Activated naive CD4-positive, alpha-beta T cell treated with anti-CD3 and anti-CD28 coated beads, Interleukin-2, amount 50 U/mL, for 24 hours (primary cell): Measurements from ENCODE around the gene MICALL1.
A peak's percentile ranks its signal among the peaks of the same experiment; 100 is the strongest.

ENCODE experiments used
- H3K27ac Mint-ChIP-seq: one replicate; pipeline ENCODE4 v1.8.0; 2021; ENCODE audit warnings: mild to moderate bottlenecking, mixed read lengths
- H3K27me3 Mint-ChIP-seq: one replicate; pipeline ENCODE4 v1.8.0; 2021; ENCODE audit warnings: mixed read lengths
- H3K36me3 Mint-ChIP-seq: one replicate; pipeline ENCODE4 v1.8.0; 2021; ENCODE audit warnings: mixed read lengths
- H3K4me1 Mint-ChIP-seq: one replicate; pipeline ENCODE4 v1.8.0; 2021; ENCODE audit warnings: mixed read lengths
- H3K4me3 Mint-ChIP-seq: one replicate; pipeline ENCODE4 v1.8.0; 2021; ENCODE audit warnings: mild to moderate bottlenecking, mixed read lengths
- H3K9me3 Mint-ChIP-seq: one replicate; pipeline ENCODE4 v1.8.0; 2021; ENCODE audit warnings: mixed read lengths

The MICALL1 gene

DNA sequence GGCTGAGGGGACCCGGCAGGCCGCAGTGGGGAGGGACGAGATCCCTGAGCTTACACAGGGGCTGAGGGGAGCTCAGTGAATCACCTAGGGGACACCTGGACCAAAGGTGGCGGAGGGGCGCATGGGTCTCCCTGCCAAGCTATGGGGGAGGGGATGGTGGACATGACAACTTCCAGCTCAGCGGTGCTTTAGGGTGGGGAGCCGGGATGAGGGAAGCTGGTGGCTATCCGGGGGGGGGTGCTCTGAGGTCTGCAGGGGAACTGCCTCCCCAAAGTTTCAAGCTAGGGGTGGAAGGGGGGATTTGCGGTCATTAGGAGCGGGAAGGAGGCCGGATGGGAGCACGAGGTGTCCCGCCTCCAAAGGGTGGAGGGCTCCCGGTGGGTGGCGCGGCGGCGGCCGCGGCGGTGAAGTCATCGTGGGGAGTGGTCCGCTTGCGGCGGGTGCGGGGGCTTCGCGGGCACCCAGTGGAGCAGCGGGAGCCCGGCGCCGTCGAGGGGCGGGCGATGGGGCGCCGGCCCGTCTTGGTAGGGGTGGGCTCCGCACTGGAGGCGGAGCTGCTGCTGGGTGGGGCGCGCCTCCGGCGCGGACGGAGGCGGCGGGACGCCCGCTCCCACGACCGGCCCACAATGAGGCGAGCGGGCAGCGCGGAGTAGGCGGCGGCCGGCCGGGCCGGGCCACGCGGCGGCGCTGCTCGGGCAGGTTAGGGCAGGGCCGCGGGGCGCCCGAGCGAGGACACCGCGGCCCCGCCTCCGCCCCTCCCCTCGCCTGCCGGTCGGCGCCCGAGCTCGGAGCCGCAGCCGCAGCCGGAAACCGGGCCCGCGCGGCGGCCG is at the start of gene MICALL1:
Gene MICALL1 (plus strand): TSS at position 764 of the 830 bp plus-strand sequence. CDS start 126 bp downstream, outside the sequence.
- Mint-ChIP-seq H3K4me1 (peaks cover 30% of the 10 kb centered on the region), H3K36me3 (no peaks in the 10 kb centered on the region), H3K27me3 (no peaks in the 10 kb centered on the region), H3K4me3 (peak within 1 kb of the TSS; percentile 80), H3K27ac (peak within 1 kb of the TSS; percentile 77), H3K9me3 (no peaks in the 10 kb centered on the region)

DNA sequence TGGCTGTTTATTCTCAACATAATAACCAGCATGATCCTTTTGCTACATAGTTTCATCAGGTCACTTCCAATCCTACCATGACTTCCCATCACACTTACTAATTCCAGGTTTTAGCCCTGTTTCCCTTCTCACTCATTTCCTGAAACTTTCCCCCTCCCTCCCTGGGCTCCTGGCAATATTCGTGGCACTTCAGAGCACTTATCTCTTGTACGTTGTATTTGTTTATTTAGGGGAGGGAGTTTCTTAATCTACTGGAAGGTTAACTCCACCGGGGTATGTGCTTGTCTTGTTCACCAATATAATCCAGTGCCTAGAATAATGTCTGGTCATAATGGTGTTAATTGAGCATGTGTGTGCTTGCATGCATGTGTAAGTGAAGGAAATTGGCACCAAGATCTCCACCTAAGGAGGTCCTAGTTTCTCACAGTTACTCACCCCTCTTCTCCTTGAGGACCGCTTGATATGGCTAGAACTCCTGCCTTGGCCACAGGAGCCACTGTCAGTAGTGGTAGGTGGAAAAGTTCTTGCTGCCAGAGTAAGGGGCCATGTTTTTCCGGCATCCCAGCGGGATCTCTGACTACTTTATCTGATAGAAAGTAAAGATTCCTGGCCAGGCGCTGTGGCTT is 45.2 kb upstream of the MICALL1 start:
- H3K4me1 Mint-ChIP-seq, result peaks cover 14% of the 10 kb centered on the region
- no peak overlapping the region for H3K4me3 Mint-ChIP-seq
- no peaks in the 10 kb centered on the region for H3K9me3 Mint-ChIP-seq
- H3K36me3 Mint-ChIP-seq, result peaks cover 17% of the 10 kb centered on the region
- no peaks in the 10 kb centered on the region for H3K27me3 Mint-ChIP-seq
- H3K27ac Mint-ChIP-seq, result no peak overlapping the region

GRCh38 chr22:37862570-37863325 is 43.3 kb upstream of the MICALL1 start:
- Mint-ChIP-seq H3K27ac (peak overlapping the region; percentile 8), H3K9me3 (no peaks in the 10 kb centered on the region), H3K4me1 (peaks cover 14% of the 10 kb centered on the region), H3K36me3 (peaks cover 17% of the 10 kb centered on the region), H3K4me3 (no peak overlapping the region), H3K27me3 (no peaks in the 10 kb centered on the region)

GRCh38 chr22:37865510-37865909 is 40.6 kb upstream of the MICALL1 start:
- Mint-ChIP-seq H3K4me1 (peaks cover 14% of the 10 kb centered on the region), H3K9me3 (no peaks in the 10 kb centered on the region), H3K27me3 (no peaks in the 10 kb centered on the region), H3K36me3 (peaks cover 20% of the 10 kb centered on the region), H3K27ac (no peak overlapping the region), H3K4me3 (no peak overlapping the region)

- no peaks in the 10 kb centered on the region for H3K27me3 Mint-ChIP-seq
- no peak overlapping the region for H3K27ac Mint-ChIP-seq
- no peaks in the 10 kb centered on the region for H3K9me3 Mint-ChIP-seq
- no peaks in the 10 kb centered on the region for H3K4me1 Mint-ChIP-seq
- peaks cover 8% of the 10 kb centered on the region for H3K36me3 Mint-ChIP-seq
- no peak overlapping the region for H3K4me3 Mint-ChIP-seq
These were observed 35.8 kb upstream of the MICALL1 start for GRCh38 chr22:37870273-37870672.

DNA sequence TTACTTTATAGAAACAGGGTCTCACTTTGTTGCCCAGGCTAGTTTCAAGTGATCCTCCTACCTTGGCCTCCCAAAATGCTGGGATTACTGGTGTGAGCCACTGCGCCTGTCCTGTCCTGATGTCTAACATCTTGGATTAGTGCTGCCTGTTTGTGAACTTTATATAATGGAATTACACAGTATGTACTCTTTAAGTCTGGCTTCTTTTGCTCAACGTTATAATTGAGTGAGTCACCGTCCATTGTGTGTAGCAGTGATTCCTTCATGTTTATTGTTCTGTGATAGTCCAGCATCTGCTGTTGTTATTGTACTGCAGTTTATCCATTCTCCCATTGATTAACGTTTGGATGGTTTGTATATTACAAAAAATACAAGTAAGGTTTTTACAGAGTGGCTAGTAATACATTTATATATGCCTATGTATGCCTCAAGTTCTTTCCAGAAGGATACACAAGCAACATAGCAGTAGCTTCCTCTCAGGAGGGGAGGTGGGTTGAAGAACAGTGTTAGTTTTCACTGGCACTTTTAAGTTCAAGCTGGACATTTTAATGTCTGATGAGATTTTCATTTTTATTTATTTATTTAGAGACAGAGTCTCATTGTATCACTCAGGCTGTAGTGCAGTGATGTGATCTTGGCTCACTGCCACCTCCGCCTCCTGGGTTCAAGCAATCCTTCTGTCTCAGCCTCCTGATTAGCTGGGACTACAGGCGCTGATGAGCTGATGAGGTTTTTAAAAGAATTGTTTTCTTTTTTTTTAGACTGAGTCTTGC is 25.2 kb upstream of the MICALL1 start:
- Mint-ChIP-seq H3K9me3 (no peaks in the 10 kb centered on the region), H3K36me3 (peaks cover 11% of the 10 kb centered on the region), H3K4me1 (peaks cover 24% of the 10 kb centered on the region), H3K4me3 (no peak overlapping the region), H3K27ac (no peak overlapping the region), H3K27me3 (no peaks in the 10 kb centered on the region)

DNA sequence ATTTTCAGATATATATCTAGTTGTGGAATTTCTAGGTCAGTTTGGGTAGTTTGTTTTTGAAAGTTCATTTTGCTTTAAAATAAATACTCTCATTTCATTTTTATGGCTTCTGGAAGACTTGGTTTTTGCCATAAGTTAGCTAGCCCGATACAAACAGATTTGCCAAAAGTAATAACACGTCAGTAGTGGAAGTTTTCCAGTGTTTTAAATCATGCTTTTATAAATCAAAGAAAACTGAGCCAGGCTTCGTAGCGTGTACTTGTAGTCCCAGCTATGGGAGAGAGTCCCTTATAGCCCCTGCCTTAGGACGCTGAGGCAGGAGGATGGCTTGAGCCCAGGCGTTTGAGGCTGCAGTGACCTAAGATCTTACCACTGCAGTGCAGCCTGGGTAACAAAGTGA is 21.7 kb upstream of the MICALL1 start:
- no peaks in the 10 kb centered on the region for H3K27me3 Mint-ChIP-seq
- H3K4me3 Mint-ChIP-seq, result no peak overlapping the region
- no peak overlapping the region for H3K27ac Mint-ChIP-seq
- H3K36me3 Mint-ChIP-seq, result peaks cover 12% of the 10 kb centered on the region
- H3K4me1 Mint-ChIP-seq, result peaks cover 21% of the 10 kb centered on the region
- H3K9me3 Mint-ChIP-seq, result no peaks in the 10 kb centered on the region

GRCh38 chr22:37887584-37888378 is 18.3 kb upstream of the MICALL1 start:
- Mint-ChIP-seq H3K27me3 (no peaks in the 10 kb centered on the region), H3K9me3 (no peaks in the 10 kb centered on the region), H3K27ac (peak overlapping the region; percentile 56), H3K36me3 (peaks cover 17% of the 10 kb centered on the region), H3K4me1 (peaks cover 16% of the 10 kb centered on the region), H3K4me3 (no peak overlapping the region)

GRCh38 chr22:37891926-37892325 is 14.2 kb upstream of the MICALL1 start:
- H3K9me3 Mint-ChIP-seq, result no peaks in the 10 kb centered on the region
- peaks cover 12% of the 10 kb centered on the region for H3K36me3 Mint-ChIP-seq
- H3K27me3 Mint-ChIP-seq, result no peaks in the 10 kb centered on the region
- no peak overlapping the region for H3K27ac Mint-ChIP-seq
- H3K4me3 Mint-ChIP-seq, result no peak overlapping the region
- H3K4me1 Mint-ChIP-seq, result peaks cover 27% of the 10 kb centered on the region

DNA sequence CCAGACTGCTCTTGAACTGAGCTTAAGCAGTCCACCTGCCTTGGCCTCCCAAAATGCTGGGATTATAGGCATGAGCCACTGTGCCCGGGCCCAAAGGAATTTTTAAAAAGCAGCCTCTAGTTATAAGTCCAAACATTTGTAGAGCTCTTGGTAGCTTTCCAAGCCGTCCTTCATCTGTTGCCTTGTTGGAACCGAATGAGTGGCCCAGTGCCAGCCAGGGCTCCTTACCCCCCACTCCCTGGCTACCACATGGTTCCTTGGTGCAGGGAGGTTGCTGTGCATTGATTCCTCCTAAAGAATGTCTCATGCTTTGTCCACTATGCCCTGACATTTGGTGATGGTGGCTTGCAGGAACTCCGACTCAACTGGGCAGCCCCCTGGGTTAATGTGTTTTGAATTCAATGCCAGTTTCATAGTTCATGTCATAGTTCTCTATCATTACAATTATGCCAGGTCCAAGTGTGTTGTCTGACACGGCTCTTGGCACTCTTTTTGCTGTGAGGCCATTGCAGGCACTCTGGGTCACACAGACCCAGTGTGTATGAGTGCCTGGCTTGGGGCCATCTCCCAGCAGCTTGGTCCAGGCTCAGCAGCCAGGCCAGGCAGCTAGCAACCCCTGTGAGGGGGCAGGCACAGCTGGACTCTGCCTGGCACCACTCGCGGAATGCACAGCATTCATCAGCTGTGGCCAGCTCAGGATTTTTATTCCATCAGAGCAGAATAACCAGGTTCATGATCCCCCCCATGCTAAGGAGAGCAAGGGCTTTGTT is 13.3 kb upstream of the MICALL1 start:
- no peak overlapping the region for H3K27ac Mint-ChIP-seq
- no peaks in the 10 kb centered on the region for H3K9me3 Mint-ChIP-seq
- peaks cover 9% of the 10 kb centered on the region for H3K36me3 Mint-ChIP-seq
- no peak overlapping the region for H3K4me3 Mint-ChIP-seq
- no peaks in the 10 kb centered on the region for H3K27me3 Mint-ChIP-seq
- peaks cover 28% of the 10 kb centered on the region for H3K4me1 Mint-ChIP-seq

- Mint-ChIP-seq H3K4me1 (peaks cover 26% of the 10 kb centered on the region), H3K27me3 (no peaks in the 10 kb centered on the region), H3K27ac (no peak overlapping the region), H3K36me3 (peaks cover 4% of the 10 kb centered on the region), H3K4me3 (no peak overlapping the region), H3K9me3 (no peaks in the 10 kb centered on the region)
These were observed 12.5 kb upstream of the MICALL1 start for GRCh38 chr22:37893583-37893983.

DNA sequence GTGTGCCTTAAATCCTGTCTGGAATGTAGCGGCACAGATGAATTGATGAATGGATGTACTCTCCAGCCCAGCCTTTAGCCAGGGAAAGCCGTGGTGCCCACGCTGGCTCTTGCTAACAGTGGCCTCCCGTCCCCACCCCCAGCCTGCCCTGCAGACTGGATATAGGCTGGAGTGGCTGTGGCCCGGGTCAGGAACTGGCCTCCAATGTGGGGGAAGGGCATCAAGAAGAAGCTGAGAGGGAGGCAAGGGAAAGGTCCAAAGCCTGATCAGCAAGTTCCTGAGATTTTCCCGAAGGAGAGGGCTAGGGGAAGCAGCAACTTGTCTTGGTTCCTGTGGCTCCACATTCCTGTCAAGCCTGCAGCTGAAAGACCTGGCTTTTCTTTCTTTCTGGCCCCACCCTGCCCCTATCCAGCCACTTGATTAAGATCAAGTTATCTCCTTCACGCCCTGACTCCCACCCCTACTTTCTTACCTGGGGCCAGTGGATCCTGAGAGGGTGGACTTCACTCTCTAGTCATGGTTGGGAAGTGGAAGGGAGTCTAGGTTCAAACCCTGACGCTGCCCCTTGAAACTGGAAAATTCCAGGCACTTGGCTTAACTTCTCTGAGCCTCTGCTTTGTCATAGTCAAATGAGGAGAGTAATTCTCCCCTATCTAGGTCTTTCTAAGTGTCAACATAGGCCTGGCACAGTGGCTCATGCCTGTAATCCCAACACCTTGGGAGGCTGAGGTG is 11.0 kb upstream of the MICALL1 start:
- H3K27ac Mint-ChIP-seq, result peak overlapping the region; percentile 32
- peaks cover 4% of the 10 kb centered on the region for H3K36me3 Mint-ChIP-seq
- no peaks in the 10 kb centered on the region for H3K27me3 Mint-ChIP-seq
- H3K4me3 Mint-ChIP-seq, result no peak overlapping the region
- H3K9me3 Mint-ChIP-seq, result no peaks in the 10 kb centered on the region
- H3K4me1 Mint-ChIP-seq, result peaks cover 26% of the 10 kb centered on the region

DNA sequence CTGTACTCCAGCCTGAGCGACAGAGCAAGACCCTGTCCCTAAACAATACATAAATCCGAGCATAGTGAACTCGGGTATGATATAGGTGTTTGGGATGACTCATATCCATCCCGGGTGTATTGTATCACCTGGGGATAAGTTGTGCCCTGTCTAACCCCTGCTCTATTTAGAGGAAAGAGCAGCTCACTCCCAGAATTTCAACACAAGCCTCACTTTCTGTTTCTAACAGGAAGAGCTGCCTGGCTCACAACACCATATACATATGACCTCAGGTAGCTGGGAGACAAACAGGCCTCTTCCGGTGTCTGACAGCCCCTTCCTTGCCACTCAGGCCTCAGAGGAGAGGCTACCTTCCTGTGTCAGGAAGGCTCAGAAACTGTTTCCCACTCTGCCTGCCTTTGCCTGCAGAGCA is 9.9 kb upstream of the MICALL1 start:
- H3K27ac Mint-ChIP-seq, result peak overlapping the region; percentile 72
- no peaks in the 10 kb centered on the region for H3K27me3 Mint-ChIP-seq
- H3K36me3 Mint-ChIP-seq, result peaks cover 4% of the 10 kb centered on the region
- H3K4me3 Mint-ChIP-seq, result peak overlapping the region; percentile 44
- peaks cover 26% of the 10 kb centered on the region for H3K4me1 Mint-ChIP-seq
- H3K9me3 Mint-ChIP-seq, result no peaks in the 10 kb centered on the region
